Upper lobe of left lung (tissue), 4 donors: Measurements from ENCODE around the gene CTAG1B.

Experiments
- CTCF ChIP-seq, 6 experiments: fragments of 450-650 bp in 4 of 6; fragments of 200-600 bp in 2 of 6; sonication (generic) in 2 of 6; IDR thresholded peaks; one replicate each; pipeline ENCODE4 v1.5.1; 2016 to 2019; ENCODE audit warnings: antibody characterized with exemption in 6 of 6
- POLR2A ChIP-seq, 4 donors: fragments of 450-650 bp; IDR thresholded peaks; one replicate each; pipeline ENCODE4 v1.5.1; 2016 to 2017; ENCODE audit warnings: antibody characterized with exemption in 4 of 4, mild to moderate bottlenecking in 2 of 4

GRCh38 chrX:154603438-154604430, 15.3 kb downstream of the CTAG1B start:
- TF ChIP-seq CTCF (IDR thresholded peaks at IDR 0.05) (no peak), POLR2A (IDR thresholded peaks at IDR 0.05) (no peak)
